NOMO-1 (cell line): ENCODE measurements around the gene BAZ2B.

Experiments
- DNase-seq, 2 experiments: peaks; one replicate each; lab custom pipeline; 2025; ENCODE audit not compliant: unreplicated experiment in 2 of 2; lab: John Stamatoyannopoulos, UW

The BAZ2B gene

DNA sequence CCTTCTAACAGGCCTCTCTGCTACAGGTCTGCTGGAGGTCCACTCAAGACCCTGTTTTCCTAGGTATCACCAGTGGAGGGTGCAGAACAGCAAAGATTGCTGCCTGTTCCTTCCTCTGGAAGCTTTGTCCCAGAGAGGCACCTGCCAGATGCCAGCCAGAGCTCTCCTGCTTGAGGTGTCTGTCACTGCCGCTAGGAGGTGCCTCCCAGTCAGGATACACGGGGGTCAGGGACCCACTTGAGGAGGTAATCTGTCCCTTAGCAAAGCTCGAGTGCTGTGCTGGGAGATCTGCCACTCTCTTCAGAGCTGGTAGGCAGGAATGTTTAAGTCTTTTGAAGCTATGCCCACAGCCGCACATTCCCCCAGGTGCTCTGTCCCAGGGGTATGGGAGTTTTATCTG lies 140.6 kb downstream of the BAZ2B start:
- no peak for DNase-seq

DNA sequence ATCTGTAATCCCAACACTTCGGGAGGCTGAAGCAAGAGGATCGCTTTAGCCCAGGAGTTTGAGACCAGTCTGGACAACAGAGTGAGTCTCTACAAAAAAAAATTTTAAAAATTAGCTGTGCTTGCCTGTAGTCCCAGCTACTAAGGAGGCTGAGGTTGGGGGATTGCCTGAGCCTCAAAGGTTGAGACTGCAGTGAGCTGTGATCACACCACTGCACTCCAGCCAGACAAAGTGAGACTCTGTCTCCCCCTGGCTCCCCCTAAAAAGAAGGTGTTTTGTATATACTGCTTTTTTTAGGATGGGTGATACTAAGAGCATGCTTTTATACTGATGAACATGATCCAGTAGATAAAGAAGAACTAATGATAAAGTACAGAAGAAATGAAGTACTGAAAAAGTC lies 145.0 kb downstream of the BAZ2B start:
- no peak for DNase-seq

DNA sequence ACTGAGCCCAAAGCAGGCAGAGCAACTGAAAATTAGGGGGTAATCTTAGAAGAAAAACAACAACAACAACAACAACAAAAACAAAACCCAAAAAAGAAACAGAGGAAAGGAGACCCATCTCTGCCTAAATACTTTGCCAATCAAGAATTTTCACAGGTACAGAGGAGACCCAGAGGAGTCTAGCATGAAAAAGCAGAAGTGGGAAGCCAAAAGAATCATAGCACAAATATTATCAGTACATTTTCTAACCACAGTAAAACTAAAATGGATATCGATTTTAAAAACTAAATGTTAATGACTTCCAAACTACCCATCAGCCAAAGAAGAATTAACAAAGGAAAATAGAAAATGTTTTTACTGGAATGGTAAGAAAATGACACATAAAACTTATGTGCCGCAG lies 148.1 kb downstream of the BAZ2B start:
- DNase-seq, result no peak

DNA sequence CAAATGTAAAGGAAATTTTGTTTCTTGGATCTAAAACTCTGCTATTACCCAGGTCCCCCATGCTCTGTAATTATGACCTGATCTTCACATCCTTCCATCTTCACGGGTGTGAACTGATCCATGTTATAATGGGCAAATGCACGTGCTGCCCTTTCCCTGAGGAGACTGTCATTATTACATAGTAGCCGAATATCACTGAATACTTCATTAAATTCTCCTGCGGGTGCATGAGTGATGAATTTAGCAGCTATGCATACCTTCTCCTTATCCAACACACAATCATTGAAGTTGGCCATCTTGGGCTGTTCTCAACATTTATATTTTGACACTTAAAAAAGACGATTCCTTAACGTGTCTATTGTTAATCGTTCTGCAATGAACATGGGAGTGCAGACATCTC lies 153.4 kb downstream of the BAZ2B start:
- no peak for DNase-seq

GRCh38 chr2:159462201-159462785 lies 154.1 kb downstream of the BAZ2B start:
- no peak for DNase-seq

GRCh38 chr2:159461076-159461475 lies 155.3 kb downstream of the BAZ2B start:
- DNase-seq, result no peak

- DNase-seq, result no peak
Observed at GRCh38 chr2:159460227-159460626, 156.1 kb downstream of the BAZ2B start.

GRCh38 chr2:159459279-159459678 lies 157.1 kb downstream of the BAZ2B start:
- no peak for DNase-seq

GRCh38 chr2:159457589-159457988 lies 158.8 kb downstream of the BAZ2B start:
- no peak for DNase-seq

- DNase-seq, result peak in 1 of 2 experiments; percentile 87
Observed at GRCh38 chr2:159456500-159457426, 159.6 kb downstream of the BAZ2B start.

- no peak for DNase-seq
Observed at GRCh38 chr2:159455330-159455918, 160.9 kb downstream of the BAZ2B start.

DNA sequence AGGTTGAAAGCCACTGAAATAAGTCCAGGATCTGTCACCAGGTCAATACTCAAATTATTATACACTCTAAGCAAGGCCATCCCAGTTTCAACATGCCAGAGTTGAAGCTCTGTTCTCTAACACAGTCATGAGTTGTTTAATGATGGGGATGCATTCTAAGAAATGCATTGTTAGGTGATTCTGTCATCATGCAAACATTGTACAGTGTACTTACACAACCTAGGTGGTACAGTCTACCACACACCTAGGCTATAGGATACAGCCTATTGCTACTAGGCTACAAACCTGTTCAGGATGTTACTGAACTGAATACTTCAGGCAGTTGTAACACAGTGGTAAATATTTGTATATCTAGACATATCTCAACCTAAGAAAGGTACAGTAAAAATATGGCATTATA lies 162.2 kb downstream of the BAZ2B start:
- no peak for DNase-seq

DNA sequence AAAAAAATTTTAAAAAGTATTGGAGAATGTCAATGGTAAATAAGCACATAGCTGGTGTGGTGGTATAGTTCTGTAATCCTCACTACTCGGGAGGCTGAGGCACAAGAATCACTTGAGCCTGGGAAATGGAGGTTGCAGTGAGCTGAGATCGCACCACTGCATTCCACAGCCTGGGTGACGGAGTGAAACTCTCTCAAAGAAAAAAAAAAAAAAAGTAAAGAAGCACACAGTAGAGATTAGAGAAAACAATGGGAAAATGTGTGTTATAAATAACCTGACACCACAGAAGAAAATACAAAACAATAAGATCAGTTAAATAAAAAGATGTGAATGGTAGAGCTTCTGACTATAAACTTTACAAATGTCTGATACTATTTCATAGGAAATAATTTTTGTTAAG lies 166.2 kb downstream of the BAZ2B start:
- no peak for DNase-seq

DNA sequence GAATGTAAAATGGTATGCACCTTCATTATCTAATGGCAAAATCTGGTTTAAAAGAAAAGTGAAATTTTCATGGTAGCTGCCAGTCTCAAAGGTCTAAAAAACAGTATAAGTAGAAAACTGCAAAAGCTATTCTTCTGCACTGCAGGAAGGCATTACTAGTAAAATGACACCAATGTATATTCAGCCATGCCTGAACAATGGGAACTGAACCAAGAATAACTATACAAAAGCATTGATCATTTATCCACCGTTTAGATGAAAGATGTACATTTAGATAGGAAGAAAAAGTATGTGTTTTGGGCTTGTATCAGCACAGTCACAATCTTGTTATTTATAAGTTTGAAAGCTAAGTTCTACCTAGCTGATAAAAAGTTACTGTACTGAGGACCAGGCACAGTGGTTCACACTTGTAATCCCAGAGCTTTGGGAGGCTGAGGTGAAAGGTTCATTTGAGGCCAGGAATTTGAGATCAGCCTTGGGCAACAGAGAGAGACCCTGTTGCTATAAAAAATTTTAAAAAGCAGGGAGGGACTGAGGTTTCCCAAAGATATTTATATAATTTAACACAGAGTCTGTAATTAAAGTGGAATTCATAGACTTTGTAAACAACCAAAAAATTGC lies 166.7 kb downstream of the BAZ2B start:
- DNase-seq, result no peak

DNA sequence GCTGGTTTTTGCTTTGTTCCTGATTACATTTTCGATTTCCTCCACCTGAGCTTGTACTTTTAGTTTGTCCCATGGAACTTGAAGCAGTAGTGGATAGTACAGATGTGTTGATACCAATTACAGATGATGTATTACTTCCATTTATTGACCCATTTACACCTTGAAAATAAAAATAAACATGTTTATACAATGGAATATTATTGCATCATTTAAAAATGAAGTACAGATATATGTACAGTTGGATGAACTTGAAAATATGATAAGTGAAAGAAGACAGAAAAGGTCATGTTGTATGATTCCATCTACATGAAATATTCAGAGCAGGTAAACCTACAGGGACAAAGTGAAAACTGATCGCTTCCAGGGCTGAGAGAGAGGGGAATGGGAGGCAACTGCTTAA lies 169.5 kb downstream of the BAZ2B start:
- DNase-seq, result no peak

DNA sequence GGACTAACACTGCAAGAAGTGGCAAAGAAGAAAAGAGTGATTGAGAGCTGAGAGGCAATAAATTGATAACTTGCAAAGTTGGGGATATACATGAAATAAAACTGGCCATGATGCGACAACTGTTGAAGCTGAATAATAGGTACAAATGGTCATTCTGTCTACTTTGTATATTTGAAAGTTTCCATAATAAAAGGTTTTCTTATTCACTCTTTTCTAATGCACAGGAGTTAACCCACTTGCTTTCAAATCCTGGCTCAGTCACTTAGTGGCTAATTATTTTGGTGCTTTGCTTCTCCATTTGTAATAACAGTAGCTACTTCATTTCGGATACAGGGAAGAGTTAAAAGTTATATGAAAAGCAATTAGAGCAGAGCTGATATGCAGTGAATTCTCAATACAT lies 170.1 kb downstream of the BAZ2B start:
- DNase-seq, result no peak

DNA sequence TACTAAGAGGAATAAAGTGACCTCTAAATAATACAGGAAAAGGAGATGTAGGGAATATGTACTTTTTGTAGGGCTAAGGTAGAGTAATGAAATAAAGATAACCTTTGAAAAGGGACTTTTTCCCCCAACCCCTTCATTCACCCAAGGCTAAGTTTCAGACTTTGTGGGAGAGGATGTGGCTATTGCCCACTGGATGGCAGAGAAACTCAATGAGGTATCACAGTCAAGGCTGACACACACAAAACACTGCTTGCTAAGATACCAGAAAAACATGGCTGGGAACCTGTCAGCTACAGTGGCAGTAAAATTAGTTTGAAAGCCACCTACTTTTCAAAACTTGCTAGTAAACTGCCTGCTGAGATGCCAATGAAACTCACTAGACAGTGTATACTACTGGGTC lies 171.0 kb downstream of the BAZ2B start:
- no peak for DNase-seq

- no peak for DNase-seq
Observed at GRCh38 chr2:159444754-159445153, 171.6 kb downstream of the BAZ2B start.

GRCh38 chr2:159442159-159442852 lies 174.0 kb downstream of the BAZ2B start:
- no peak for DNase-seq

DNA sequence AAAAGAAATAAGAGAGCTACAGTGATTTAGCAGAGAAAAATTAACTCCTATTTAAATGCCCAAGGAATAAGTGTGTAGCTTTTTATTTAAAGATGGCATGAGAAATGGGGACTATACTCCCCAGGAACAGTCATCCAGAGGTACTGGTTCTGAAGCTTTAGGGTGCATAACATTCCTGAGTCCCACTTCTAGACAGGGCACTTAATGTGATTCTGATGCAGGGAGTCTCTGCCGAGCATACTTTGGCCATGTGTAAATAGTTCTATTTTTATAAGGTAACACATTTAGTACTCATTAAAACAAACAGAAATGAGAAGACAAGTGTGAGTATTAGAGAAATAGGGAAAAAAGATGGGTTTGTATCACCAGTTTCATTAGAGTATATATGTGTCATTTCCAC lies 175.2 kb downstream of the BAZ2B start:
- no peak for DNase-seq

- DNase-seq, result no peak
Observed at GRCh38 chr2:159439421-159439820, 176.9 kb downstream of the BAZ2B start.
